SU-DHL-6 (cell line): Measurements from ENCODE around the gene PTPRG.

Experiments
- H2AFZ ChIP-seq: fragments of 200-600 bp; sonication (generic); 2 replicates; pipeline ENCODE4 v1.6.1; 2014; ENCODE audit warnings: low read depth, mild to moderate bottlenecking, moderate library complexity, mixed read lengths, antibody characterized with exemption, low read length; ENCODE audit not compliant: severe bottlenecking
- H3F3A ChIP-seq: fragments of 200-600 bp; shearing (Covaris generic); 2 replicates; pipeline ENCODE4 v1.6.0; 2016; ENCODE audit warnings: antibody characterized with exemption, mild to moderate bottlenecking; ENCODE audit not compliant: insufficient read depth
- H3K27ac ChIP-seq: fragments of 200-600 bp; sonication (generic); 2 replicates; pipeline ENCODE4 v1.5.1; 2016; ENCODE audit warnings: low read depth, mild to moderate bottlenecking, low read length, moderate library complexity, mixed read lengths
- H3K27me3 ChIP-seq: fragments of 200-600 bp; sonication (generic), shearing (Covaris generic); 2 replicates; pipeline ENCODE4 v1.6.0; 2014; ENCODE audit warnings: mild to moderate bottlenecking, low read length
- H3K36me3 ChIP-seq: fragments of 200-600 bp; sonication (generic); 2 replicates; pipeline ENCODE4 v1.6.1; 2014; ENCODE audit warnings: mild to moderate bottlenecking, low read length, mixed read lengths
- H3K4me2 ChIP-seq: fragments of 300-600, 200-600 bp; shearing (Covaris generic), sonication (generic); 2 replicates; pipeline ENCODE4 v1.6.0; 2014; ENCODE audit warnings: low read length, low read depth, mild to moderate bottlenecking; ENCODE audit not compliant: poor library complexity, severe bottlenecking
- H3K4me3 ChIP-seq: fragments of 200-600 bp; sonication (generic); 2 replicates; pipeline ENCODE4 v1.5.1; 2014; ENCODE audit warnings: antibody characterized with exemption, low read length, mild to moderate bottlenecking, mixed read lengths; ENCODE audit not compliant: insufficient read depth, poor library complexity, severe bottlenecking
- H3K79me2 ChIP-seq: fragments of 200-600 bp; sonication (generic); 2 replicates; pipeline ENCODE4 v1.6.1; 2014; ENCODE audit warnings: mild to moderate bottlenecking, low read length, moderate library complexity; ENCODE audit not compliant: insufficient read depth
- H3K9ac ChIP-seq: fragments of 200-600 bp; sonication (generic); 2 replicates; pipeline ENCODE4 v1.7.0; 2014; ENCODE audit warnings: mild to moderate bottlenecking, low read length
- H3K9me2 ChIP-seq: fragments of 200-600 bp; sonication (generic); replicated peaks from 2 replicates; pipeline ENCODE4 v1.6.1; 2014; ENCODE audit warnings: low read length; ENCODE audit not compliant: insufficient read depth
- H3K9me3 ChIP-seq: fragments of 200-600 bp; sonication (generic); 2 replicates; pipeline ENCODE4 v1.6.1; 2014; ENCODE audit warnings: low read length, mixed read lengths; ENCODE audit not compliant: insufficient read depth
- H4K20me1 ChIP-seq: fragments of 200-600 bp; sonication (generic); 2 replicates; pipeline ENCODE4 v1.6.1; 2014; ENCODE audit warnings: low read depth, mild to moderate bottlenecking, antibody characterized with exemption, low read length, moderate library complexity, mixed read lengths
- CTCF ChIP-seq: fragments of 200-600 bp; sonication (generic); IDR thresholded peaks from one replicate; pipeline ENCODE4 v1.5.1; 2017; ENCODE audit warnings: antibody characterized with exemption, mild to moderate bottlenecking, low read length, moderate library complexity; ENCODE audit not compliant: insufficient read depth, poor library complexity, severe bottlenecking
- EZH2phosphoT487 ChIP-seq: fragments of 200-600 bp; sonication (generic), shearing (Covaris generic); conservative IDR thresholded peaks from 2 replicates; pipeline ENCODE4 v1.6.1; 2018; ENCODE audit warnings: mild to moderate bottlenecking, antibody characterized with exemption, low read length, moderate library complexity, mixed read lengths

Gene PTPRG

DNA sequence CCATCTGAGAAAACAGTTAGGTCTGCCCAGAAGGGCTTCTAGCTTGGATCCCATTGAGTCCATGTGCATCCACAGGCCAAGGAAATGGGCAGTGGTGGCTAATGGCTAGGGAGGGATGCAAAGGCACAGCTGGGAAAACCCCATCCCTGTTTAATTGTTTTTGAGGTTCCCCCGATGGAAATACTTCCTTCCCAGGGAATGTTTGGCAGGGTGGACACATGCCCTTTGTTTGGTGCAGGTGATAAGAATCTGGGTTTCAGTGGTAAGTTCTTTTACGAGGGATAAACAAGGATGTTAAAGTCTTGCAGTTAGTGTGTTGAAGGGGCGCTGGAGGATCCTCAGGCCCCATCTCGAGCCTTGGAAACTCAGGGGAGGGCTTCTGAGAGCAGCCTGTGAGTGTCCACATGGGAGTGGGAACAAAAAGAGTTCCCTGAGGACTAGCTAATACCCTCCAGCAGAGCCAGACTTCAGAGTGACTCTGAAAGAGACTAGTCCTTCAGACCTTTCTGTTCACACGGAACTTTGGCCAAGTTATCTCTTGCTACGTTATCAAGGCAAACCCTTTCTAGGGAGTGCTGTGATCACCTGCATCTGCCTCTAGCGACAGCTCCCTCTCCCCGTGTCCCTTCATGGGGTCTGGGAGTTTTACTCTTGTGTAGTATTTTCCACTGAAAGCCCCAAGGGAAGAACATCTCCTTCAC lies 17.4 kb downstream of the PTPRG start:
- no peaks in the 10 kb centered on the region for H3K79me2 ChIP-seq
- no peak overlapping the region for H3K4me3 ChIP-seq
- H3K9me3 ChIP-seq, result no peaks in the 10 kb centered on the region
- no peaks in the 10 kb centered on the region for H3K27me3 ChIP-seq
- no peak overlapping the region for H2AFZ ChIP-seq
- H3K36me3 ChIP-seq, result no peaks in the 10 kb centered on the region
- H3K9ac ChIP-seq, result no peak overlapping the region
- H3K27ac ChIP-seq, result no peak overlapping the region
- no peaks in the 10 kb centered on the region for H3K9me2 ChIP-seq
- H3F3A ChIP-seq, result no peaks in the 10 kb centered on the region
- H3K4me2 ChIP-seq, result no peak overlapping the region
- H4K20me1 ChIP-seq, result no peaks in the 10 kb centered on the region
- TF ChIP-seq EZH2phosphoT487 (no peak), CTCF (no peak)

GRCh38 chr3:61579685-61580084 lies 18.3 kb downstream of the PTPRG start:
- Histone ChIP-seq H3K9me3 (no peaks in the 10 kb centered on the region), H3K9ac (no peak overlapping the region), H3K4me2 (no peak overlapping the region), H2AFZ (no peak overlapping the region), H3F3A (no peaks in the 10 kb centered on the region), H3K27me3 (no peaks in the 10 kb centered on the region), H4K20me1 (no peaks in the 10 kb centered on the region), H3K9me2 (no peaks in the 10 kb centered on the region), H3K4me3 (no peak overlapping the region), H3K27ac (no peak overlapping the region), H3K36me3 (no peaks in the 10 kb centered on the region), H3K79me2 (no peaks in the 10 kb centered on the region)
- TF ChIP-seq EZH2phosphoT487, result no peak
- no peak for TF ChIP-seq CTCF

DNA sequence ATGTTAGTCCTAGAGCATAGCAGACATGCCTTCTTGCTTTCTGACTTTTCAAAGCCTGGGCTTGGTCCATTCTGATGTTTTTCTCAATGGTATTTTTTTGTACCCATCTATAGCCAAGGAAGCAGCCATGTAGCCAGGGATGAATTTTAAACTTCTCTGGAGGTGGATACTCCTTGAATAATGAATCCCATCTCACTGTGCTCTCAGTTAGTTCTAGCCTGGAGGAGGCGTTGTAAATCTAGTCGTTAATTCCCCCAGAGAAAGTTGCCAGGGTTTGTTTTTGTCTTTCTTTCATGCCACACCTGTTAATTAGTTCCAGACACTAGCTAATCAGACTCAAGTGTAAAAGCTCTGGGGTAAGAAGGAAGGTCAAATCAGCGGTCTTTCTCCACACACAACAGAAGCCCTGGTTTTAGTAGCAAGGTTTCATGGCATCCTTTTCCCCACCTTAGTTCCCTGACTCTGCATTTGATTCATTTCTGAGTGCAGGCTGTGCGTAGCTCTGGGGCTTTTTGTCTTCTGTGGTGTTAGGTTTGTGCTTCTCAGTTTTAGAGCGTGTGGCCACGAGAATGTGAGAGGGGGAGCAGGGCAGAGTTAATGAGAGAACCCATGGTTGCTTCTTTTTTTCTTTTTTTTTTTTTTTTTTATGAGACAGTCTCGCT lies 19.7 kb downstream of the PTPRG start:
- H3K79me2 ChIP-seq, result no peaks in the 10 kb centered on the region
- H3K4me3 ChIP-seq, result no peak overlapping the region
- no peak overlapping the region for H3K9ac ChIP-seq
- TF ChIP-seq EZH2phosphoT487, result no peak
- no peak for TF ChIP-seq CTCF
- H3K36me3 ChIP-seq, result no peaks in the 10 kb centered on the region
- H3K9me3 ChIP-seq, result no peaks in the 10 kb centered on the region
- no peak overlapping the region for H2AFZ ChIP-seq
- no peaks in the 10 kb centered on the region for H3K9me2 ChIP-seq
- no peaks in the 10 kb centered on the region for H4K20me1 ChIP-seq
- H3F3A ChIP-seq, result no peaks in the 10 kb centered on the region
- no peaks in the 10 kb centered on the region for H3K27me3 ChIP-seq
- H3K27ac ChIP-seq, result no peak overlapping the region
- H3K4me2 ChIP-seq, result no peak overlapping the region
